H1 (cell line): ENCODE measurements around the gene KIF3B. TPM values are rescaled to one million over a fixed set of nuclear protein-coding genes. Genes with fewer than 3 reads are reported as not detected.

Experiments used
- CTCF ChIA-PET: fragments of 300-600 bp; sonication (Branson Sonifier 250); formaldehyde crosslinking; loops from one replicate; lab custom pipeline; 2021; ENCODE audit not compliant: partially characterized antibody; lab: Charles Lee
- POLR2A ChIA-PET: fragments of 300-600 bp; sonication (Branson Sonifier 250); formaldehyde crosslinking; loops from one replicate; lab custom pipeline; 2021; ENCODE audit warnings: inconsistent platforms; ENCODE audit not compliant: partially characterized antibody; lab: Charles Lee
- DNase-seq, 2 experiments: peaks; one replicate each; pipeline versions ENCODE4 v3.0.0 to v3.0.0-alpha.2; 2010 to 2022; ENCODE audit warnings: low spot score in 2 of 2, low read depth in 1 of 2, mixed read lengths in 1 of 2
- FAIRE-seq: peaks from 2 replicates; lab custom pipeline; 2011; peaks lifted over from hg19 to GRCh38; lab: Jason Lieb, UNC
- H2AFZ ChIP-seq: 2 replicates; pipeline ENCODE4 v1.8.1; 2012; ENCODE audit warnings: low read length, inconsistent platforms
- H2AK5ac ChIP-seq: 2 replicates; pipeline ENCODE4 v1.6.1; 2013; ENCODE audit warnings: low read depth, low read length
- H2BK120ac ChIP-seq: replicated peaks from 2 replicates; pipeline ENCODE3; 2013; ENCODE audit warnings: low read depth, low read length, inconsistent platforms
- H2BK12ac ChIP-seq: 2 replicates; pipeline ENCODE4 v1.6.1; 2013; ENCODE audit warnings: low read depth, low read length
- H2BK15ac ChIP-seq: 2 replicates; pipeline ENCODE4 v1.6.1; 2013; ENCODE audit warnings: low read length
- H2BK20ac ChIP-seq: 2 replicates; pipeline ENCODE4 v1.6.1; 2013; ENCODE audit warnings: low read length
- H2BK5ac ChIP-seq: 2 replicates; pipeline ENCODE4 v1.6.1; 2013; ENCODE audit warnings: low read depth, low read length
- H3K14ac ChIP-seq: 2 replicates; pipeline ENCODE4 v1.6.1; 2013; ENCODE audit warnings: inconsistent platforms; ENCODE audit not compliant: insufficient read length
- H3K18ac ChIP-seq: 2 replicates; pipeline ENCODE4 v1.6.1; 2013; ENCODE audit warnings: low read length; ENCODE audit errors: extremely low read depth
- H3K23ac ChIP-seq: 2 replicates; pipeline ENCODE4 v1.6.1; 2013; ENCODE audit warnings: inconsistent platforms; ENCODE audit not compliant: insufficient read length
- H3K23me2 ChIP-seq: 2 replicates; pipeline ENCODE4 v1.6.1; 2013; ENCODE audit warnings: low read depth, low read length
- H3K27ac ChIP-seq: 2 replicates; pipeline ENCODE4 v1.6.1; 2011; ENCODE audit warnings: low read depth, low read length, inconsistent platforms
- H3K27me3 ChIP-seq, 4 experiments: replicated peaks in 1 of 4; 1 replicate in 1 of 4; 2 replicates in 3 of 4; pipeline versions ENCODE4 v1.6.1 to v1.8.1; 2011 to 2013; ENCODE audit warnings: low read length in 3 of 4, mild to moderate bottlenecking in 3 of 4, inconsistent platforms in 2 of 4, mixed read lengths in 2 of 4, moderate library complexity in 1 of 4; ENCODE audit not compliant: control insufficient read depth in 3 of 4, insufficient read depth in 3 of 4; ENCODE audit errors: extremely low read depth in 1 of 4
- H3K36me3 ChIP-seq, 4 experiments: 2 replicates each; pipeline versions ENCODE4 v1.6.1 to v1.8.1; 2011 to 2013; ENCODE audit warnings: mild to moderate bottlenecking in 4 of 4, low read length in 3 of 4, moderate library complexity in 2 of 4, control low read depth in 1 of 4, inconsistent platforms in 1 of 4; ENCODE audit not compliant: insufficient read depth in 4 of 4, control insufficient read depth in 2 of 4
- H3K4ac ChIP-seq: replicated peaks from 2 replicates; pipeline ENCODE3; 2013; ENCODE audit warnings: low read length, low read depth, mixed read lengths, inconsistent platforms; ENCODE audit not compliant: insufficient read length
- H3K4me1 ChIP-seq, 4 experiments: replicated peaks in 1 of 4; 1 replicate in 1 of 4; 2 replicates in 3 of 4; pipeline versions ENCODE4 v1.6.1 to v1.8.1; 2011 to 2013; ENCODE audit warnings: low read length in 3 of 4, inconsistent platforms in 2 of 4, mixed read lengths in 1 of 4; ENCODE audit not compliant: insufficient read depth in 4 of 4, control insufficient read depth in 3 of 4
- H3K4me2 ChIP-seq, 2 experiments: 2 replicates each; pipeline versions ENCODE4 v1.6.1 to v1.8.1; 2011 to 2013; ENCODE audit warnings: low read depth in 2 of 2, low read length in 2 of 2, control low read depth in 1 of 2, inconsistent platforms in 1 of 2, mild to moderate bottlenecking in 1 of 2; ENCODE audit not compliant: insufficient read depth in 1 of 2
- H3K4me3 ChIP-seq, 4 experiments: fragments of 200-600, 300-600 bp in 1 of 4; sonication (generic), shearing (Covaris generic), sonication (Bioruptor Twin) in 1 of 4; 2 replicates each; pipeline versions ENCODE4 v1.5.1 to v1.8.1; 2011 to 2016; ENCODE audit warnings: low read length in 4 of 4, low read depth in 3 of 4, control low read depth in 2 of 4, inconsistent platforms in 2 of 4, mild to moderate bottlenecking in 2 of 4, mixed read lengths in 1 of 4, moderate library complexity in 1 of 4; ENCODE audit not compliant: insufficient read depth in 2 of 4; ENCODE audit errors: extremely low read depth in 1 of 4
- H3K56ac ChIP-seq: replicated peaks from 2 replicates; pipeline ENCODE3; 2013; ENCODE audit warnings: low read depth, mild to moderate bottlenecking, mixed read lengths, low read length, inconsistent platforms; ENCODE audit not compliant: insufficient read length
- H3K79me1 ChIP-seq: 2 replicates; pipeline ENCODE4 v1.6.1; 2013; ENCODE audit warnings: low read depth, low read length, control low read depth
- H3K79me2 ChIP-seq, 2 experiments: 2 replicates each; pipeline versions ENCODE4 v1.6.1 to v1.8.1; 2012 to 2013; ENCODE audit warnings: low read length in 2 of 2, mild to moderate bottlenecking in 2 of 2, inconsistent platforms in 1 of 2; ENCODE audit not compliant: insufficient read depth in 2 of 2, control insufficient read depth in 1 of 2
- H3K9ac ChIP-seq, 4 experiments: replicated peaks in 1 of 4; 1 replicate in 1 of 4; 2 replicates in 3 of 4; pipeline versions ENCODE4 v1.6.1 to v1.8.1; 2011 to 2013; ENCODE audit warnings: low read depth in 3 of 4, low read length in 3 of 4, control low read depth in 2 of 4, mild to moderate bottlenecking in 2 of 4, moderate library complexity in 2 of 4, inconsistent platforms in 1 of 4; ENCODE audit errors: extremely low read depth in 1 of 4
- H3K9me3 ChIP-seq, 2 experiments: 2 replicates each; pipeline versions ENCODE4 v1.6.1 to v1.8.1; 2012 to 2013; ENCODE audit warnings: mild to moderate bottlenecking in 2 of 2, moderate library complexity in 2 of 2, control low read depth in 1 of 2, inconsistent platforms in 1 of 2, low read depth in 1 of 2, low read length in 1 of 2, mixed read lengths in 1 of 2; ENCODE audit not compliant: insufficient read depth in 2 of 2
- H4K20me1 ChIP-seq, 2 experiments: replicated peaks in 1 of 2; 2 replicates each; pipeline versions ENCODE3 to v1.8.1; 2011 to 2013; ENCODE audit warnings: inconsistent platforms in 2 of 2, low read length in 2 of 2, mild to moderate bottlenecking in 1 of 2; ENCODE audit not compliant: insufficient read depth in 2 of 2, control insufficient read depth in 1 of 2
- H4K5ac ChIP-seq: 2 replicates; pipeline ENCODE4 v1.6.1; 2013; ENCODE audit warnings: low read length, low read depth, mixed read lengths, inconsistent platforms; ENCODE audit not compliant: insufficient read length
- H4K8ac ChIP-seq: 2 replicates; pipeline ENCODE4 v1.8.0; 2013; ENCODE audit warnings: mild to moderate bottlenecking, moderate library complexity, low read length, inconsistent platforms; ENCODE audit not compliant: insufficient read depth; ENCODE audit errors: extremely low read depth
- H4K91ac ChIP-seq: replicated peaks from 2 replicates; pipeline ENCODE3; 2013; ENCODE audit warnings: low read length, mixed read lengths, inconsistent platforms; ENCODE audit not compliant: insufficient read length
- ASH2L ChIP-seq: fragments of 200-600, 300-600 bp; sonication (generic); IDR thresholded peaks from one replicate; pipeline ENCODE4 v1.7.1; 2017; ENCODE audit warnings: low read length
- CHD2 ChIP-seq: IDR thresholded peaks from 2 replicates; pipeline ENCODE4 v1.6.1; 2012; ENCODE audit warnings: low read length, improper control_type of control experiment
- HDAC2 ChIP-seq, 2 experiments: fragments of 300-600 bp in 1 of 2; sonication (generic) in 1 of 2; IDR thresholded peaks; 2 replicates each; pipeline ENCODE4 v1.6.1; 2011 to 2012; ENCODE audit warnings: low read depth in 2 of 2, low read length in 2 of 2, mild to moderate bottlenecking in 2 of 2, moderate library complexity in 2 of 2, borderline replicate concordance in 1 of 2, inconsistent platforms in 1 of 2
- KDM5A ChIP-seq: fragments of 200-600 bp; IDR thresholded peaks from 2 replicates; pipeline ENCODE4 v1.7.1; 2012; ENCODE audit warnings: mild to moderate bottlenecking, low read length, inconsistent platforms, mixed read lengths
- MAFK ChIP-seq: IDR thresholded peaks from 2 replicates; pipeline ENCODE4 v1.6.1; 2012; ENCODE audit warnings: low read depth, mild to moderate bottlenecking, improper control_type of control experiment, low read length
- PHF8 ChIP-seq: fragments of 200-600 bp; sonication (generic); conservative IDR thresholded peaks from 2 replicates; pipeline ENCODE4 v1.7.1; 2012; ENCODE audit warnings: low read depth, mild to moderate bottlenecking, inconsistent platforms, low read length, moderate library complexity
- POU5F1 ChIP-seq: IDR thresholded peaks from 2 replicates; pipeline ENCODE4 v1.6.1; 2011; ENCODE audit warnings: low read depth, mild to moderate bottlenecking, low read length, moderate library complexity
- RFX5 ChIP-seq: IDR thresholded peaks from 2 replicates; pipeline ENCODE4 v1.6.1; 2011; ENCODE audit warnings: low read depth, low read length, improper control_type of control experiment, borderline replicate concordance
- SAP30 ChIP-seq: fragments of 300-600 bp; sonication (generic); IDR thresholded peaks from 2 replicates; pipeline ENCODE4 v1.7.1; 2012; ENCODE audit warnings: low read length, moderate library complexity, mild to moderate bottlenecking, inconsistent platforms; ENCODE audit not compliant: insufficient read depth, insufficient replicate concordance
- SIRT6 ChIP-seq: IDR thresholded peaks from one replicate; pipeline ENCODE4 v1.7.1; 2012; ENCODE audit warnings: low read length, inconsistent platforms
- SP2 ChIP-seq: IDR thresholded peaks from 2 replicates; pipeline ENCODE4 v1.6.1; 2012; ENCODE audit warnings: mild to moderate bottlenecking, low read length, inconsistent platforms
- SRF ChIP-seq: IDR thresholded peaks from 2 replicates; pipeline ENCODE4 v1.6.1; 2011; ENCODE audit warnings: mild to moderate bottlenecking, low read depth, low read length, moderate library complexity
- TBP ChIP-seq: IDR thresholded peaks from 2 replicates; pipeline ENCODE4 v1.6.1; 2011; ENCODE audit warnings: low read depth, low read length, improper control_type of control experiment
- ZNF274 ChIP-seq: IDR thresholded peaks from 2 replicates; pipeline ENCODE4 v1.7.0; 2012; ENCODE audit warnings: low read length, borderline replicate concordance; ENCODE audit errors: extremely low read depth
- WGBS, 2 experiments: shearing (Covaris generic) in 1 of 2; methylation state at CpG; one replicate each; pipeline versions ENCODE4 v1.1.6 to v1.1.7; 2013 to 2015; ENCODE audit warnings: low lambda C conversion rate in 2 of 2, mixed read lengths in 2 of 2, inconsistent platforms in 1 of 2, low coverage in 1 of 2, missing lambda C conversion rate in 1 of 2; ENCODE audit not compliant: insufficient replicate concordance in 2 of 2, insufficient coverage in 1 of 2, insufficient read length in 1 of 2; ENCODE audit errors: extremely low coverage in 1 of 2, missing lambda C conversion rate in 1 of 2; 5-methylcytosine and 5-hydroxymethylcytosine counted together
- polyA plus RNA-seq, 7 experiments: library from polyadenylated mRNA; depleted of rRNA in 3 of 7; stranded (reverse) in 5 of 7; unstranded in 2 of 7; fragments of >200 nt in 5 of 7; fragments of 200-250 nt in 2 of 7; gene quantifications; 1 replicate in 5 of 7; 2 replicates in 1 of 7; 4 replicates in 1 of 7; pipeline versions ENCODE4 v1.2.1 to v1.2.3, GENCODE V29; 2011 to 2013; ENCODE audit warnings: missing spikeins in 2 of 7, mixed read lengths in 2 of 7
- total RNA-seq: library from RNA; stranded (reverse); fragmentation: NEBNext Ultra II Directional; extraction: Animal tissue kit (Norgen Biotek cat#: 25700); gene quantifications from 2 replicates; pipeline ENCODE4 v1.2.1, GENCODE V29; 2021

The KIF3B gene
- total and polyA plus RNA-seq, 2 of the 8 experiments (the other 6 are each of a cell fraction or from before 2014, with no cell fraction given) = 10.1 to 22.4 TPM

DNA sequence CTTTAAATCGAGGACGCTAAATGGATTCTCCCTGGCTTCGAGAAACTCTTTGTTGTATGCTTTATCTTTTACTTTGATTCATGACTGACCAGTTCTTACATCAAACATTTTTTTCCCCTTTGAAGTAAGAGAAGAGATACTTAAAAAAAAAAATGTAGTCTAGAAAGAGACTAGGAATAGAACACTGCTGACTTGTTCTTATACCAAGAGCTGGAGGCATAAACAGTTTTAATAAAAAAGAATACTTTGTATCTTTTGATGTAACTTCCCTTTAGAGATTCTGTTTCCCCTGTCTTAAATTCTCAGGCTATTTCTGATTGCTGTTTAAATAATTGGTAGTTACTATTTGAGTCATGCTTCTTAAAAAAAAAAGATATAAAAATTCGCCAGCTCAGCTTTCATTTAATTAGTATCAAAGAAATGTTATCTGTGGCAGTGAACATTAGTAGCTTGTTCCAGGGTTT lies 85.5 kb downstream of the KIF3B start:
- Histone ChIP-seq H2BK12ac (no peak overlapping the region), H3K27ac (no peak overlapping the region), H2BK20ac (no peak overlapping the region), H2AK5ac (no peak overlapping the region), H4K20me1 (peaks cover 38 to 45% of the 10 kb centered on the region in 2 experiments), H2AFZ (no peak overlapping the region), H3K79me2 (peaks cover 7 to 44% of the 10 kb centered on the region in 2 experiments), H3K27me3 (peaks cover 16 to 45% (median 37%) of the 10 kb centered on the region in 4 experiments), H3K23me2 (no peaks in the 10 kb centered on the region; the same call in 1 of the 2 replicates), H3K18ac (no peak overlapping the region), H2BK5ac (no peak overlapping the region), H3K36me3 (0 out of 8 replicates have a peak, but pooled peaks cover 0 to 2% (median 0%) of the 10 kb centered on the region in 4 experiments), H3K4ac (no peak overlapping the region), H3K79me1 (no peaks in the 10 kb centered on the region), H3K4me1 (peaks cover 0 to 3% (median 0%) of the 10 kb centered on the region in 4 experiments; a peak in 2 of 7 replicates), H3K9me3 (no peaks in the 10 kb centered on the region; a peak in 1 of 4 replicates), H2BK120ac (no peak overlapping the region), H3K56ac (no peak overlapping the region), H4K91ac (no peak overlapping the region), H4K5ac (no peak overlapping the region), H3K14ac (no peak overlapping the region), H3K4me3 (no peak overlapping the region), H3K23ac (no peak overlapping the region), H2BK15ac (no peak overlapping the region), H4K8ac (no peak overlapping the region), H3K9ac (no peak overlapping the region), H3K4me2 (no peak overlapping the region)
- FAIRE-seq (no peak), DNase-seq (no peak)
- ChIA-PET CTCF (no interaction called here), POLR2A (interaction anchor here (0.6 kb wide), 1 partner anchor 121 kb away, joined by 3 read pairs; no protein-coding TSS in a partner anchor)
- TF ChIP-seq RFX5 (no peak), SP2 (no peak), MAFK (no peak), CHD2 (no peak), PHF8 (no peak), ZNF274 (no peak), SRF (no peak), TBP (no peak), SIRT6 (no peak), SAP30 (no peak), ASH2L (no peak), POU5F1 (no peak), KDM5A (no peak), HDAC2 (IDR thresholded peaks at IDR 0.05; ENCODE audit: borderline replicate concordance in 1 of 2, low read depth in 2 of 2, low read length in 2 of 2) (no peak)
- WGBS, 2 experiments = 86% methylated on average over 4 of the region's 4 CpGs; no CpG with 5 or more reads in 1 of the 2 experiments
